Astrocyte (in vitro differentiated cells and primary cell): ENCODE measurements around the gene PDSS2. TPM values are rescaled to one million over a fixed set of nuclear protein-coding genes. Genes with fewer than 3 reads are reported as not detected.
"Not testable (repeated sequence)": the region's sequence is repeated elsewhere in the genome, so short reads cannot be mapped to it uniquely, and the experiment has no call there.

Source experiments
- DNase-seq: peaks from one replicate; pipeline ENCODE4 v3.0.0-alpha.2; 2010; ENCODE audit warnings: low read depth
- FAIRE-seq: peaks from 2 replicates; lab custom pipeline; 2011; peaks lifted over from hg19 to GRCh38; lab: Jason Lieb, UNC
- H2AFZ ChIP-seq: 2 replicates; pipeline ENCODE4 v1.6.0; 2012; ENCODE audit warnings: low read depth, low read length, inconsistent platforms
- H3K27ac ChIP-seq: 2 replicates; pipeline ENCODE4 v1.5.1; 2011; ENCODE audit warnings: low read depth, low read length, inconsistent platforms
- H3K27me3 ChIP-seq: 2 replicates; pipeline ENCODE4 v1.6.0; 2011; ENCODE audit warnings: low read length, inconsistent platforms; ENCODE audit not compliant: insufficient read depth
- H3K36me3 ChIP-seq: 2 replicates; pipeline ENCODE4 v1.5.1; 2011; ENCODE audit warnings: low read length, inconsistent platforms; ENCODE audit not compliant: insufficient read depth
- H3K4me1 ChIP-seq: 2 replicates; pipeline ENCODE4 v1.5.1; 2011; ENCODE audit warnings: low read length, inconsistent platforms; ENCODE audit not compliant: insufficient read depth
- H3K4me2 ChIP-seq: 2 replicates; pipeline ENCODE4 v1.6.0; 2012; ENCODE audit warnings: low read length, inconsistent platforms
- H3K4me3 ChIP-seq: 2 replicates; pipeline ENCODE4 v1.5.1; 2011; ENCODE audit warnings: low read depth, mild to moderate bottlenecking, low read length, inconsistent platforms; ENCODE audit not compliant: insufficient read depth
- H3K79me2 ChIP-seq: 2 replicates; pipeline ENCODE4 v1.6.0; 2012; ENCODE audit warnings: mild to moderate bottlenecking, low read length, inconsistent platforms; ENCODE audit not compliant: insufficient read depth
- H3K9ac ChIP-seq: 2 replicates; pipeline ENCODE4 v1.6.0; 2012; ENCODE audit warnings: mild to moderate bottlenecking, low read length, inconsistent platforms
- H3K9me3 ChIP-seq: 2 replicates; pipeline ENCODE4 v1.5.1; 2012; ENCODE audit warnings: low read depth, mild to moderate bottlenecking, low read length, inconsistent platforms; ENCODE audit not compliant: insufficient read depth
- H4K20me1 ChIP-seq: 2 replicates; pipeline ENCODE4 v1.6.0; 2012; ENCODE audit warnings: low read length, inconsistent platforms; ENCODE audit not compliant: insufficient read depth
- H3K27ac Mint-ChIP-seq: one replicate; pipeline ENCODE4 v1.8.0; 2021; ENCODE audit warnings: mild to moderate bottlenecking, mixed read lengths; ENCODE audit not compliant: unreplicated experiment
- H3K27me3 Mint-ChIP-seq: one replicate; pipeline ENCODE4 v1.8.0; 2021; ENCODE audit warnings: low read depth, mixed read lengths; ENCODE audit not compliant: unreplicated experiment
- H3K36me3 Mint-ChIP-seq: one replicate; pipeline ENCODE4 v1.8.0; 2021; ENCODE audit warnings: low read depth, mixed read lengths; ENCODE audit not compliant: unreplicated experiment
- H3K4me1 Mint-ChIP-seq: one replicate; pipeline ENCODE4 v1.8.0; 2021; ENCODE audit warnings: low read depth, mixed read lengths; ENCODE audit not compliant: unreplicated experiment
- H3K4me3 Mint-ChIP-seq: one replicate; pipeline ENCODE4 v1.8.0; 2021; ENCODE audit warnings: mild to moderate bottlenecking, moderate library complexity, mixed read lengths; ENCODE audit not compliant: unreplicated experiment
- H3K9me3 Mint-ChIP-seq: one replicate; pipeline ENCODE4 v1.8.0; 2021; ENCODE audit warnings: mild to moderate bottlenecking, mixed read lengths; ENCODE audit not compliant: unreplicated experiment
- CTCF ChIP-seq: IDR thresholded peaks from 2 replicates; pipeline ENCODE4 v1.5.1; 2011; ENCODE audit warnings: low read depth, mild to moderate bottlenecking, inconsistent platforms, low read length, moderate library complexity; ENCODE audit not compliant: insufficient read depth
- EZH2 ChIP-seq: IDR thresholded peaks from 2 replicates; pipeline ENCODE4 v1.6.1; 2012; ENCODE audit warnings: mild to moderate bottlenecking, low read length, inconsistent platforms; ENCODE audit not compliant: insufficient read depth
- total RNA-seq: library from RNA; stranded (reverse); gene quantifications from 2 replicates; pipeline ENCODE4 v1.2.1, GENCODE V29; 2021

Gene PDSS2
- total RNA-seq, 1 donor from 2014 or later: 7.7 TPM

GRCh38 chr6:107144014-107144413, 315.4 kb downstream of the PDSS2 start:
- no peak for FAIRE-seq
- no peaks in the 10 kb centered on the region for H3K27me3 ChIP-seq

GRCh38 chr6:107140581-107140980, 318.8 kb downstream of the PDSS2 start:
- DNase-seq: no peak
- Histone ChIP-seq H3K27me3 (no peaks in the 10 kb centered on the region), H3K9ac (no peak overlapping the region), H2AFZ (no peak overlapping the region), H3K36me3 (no peaks in the 10 kb centered on the region), H3K4me1 (no peaks in the 10 kb centered on the region), H3K79me2 (no peaks in the 10 kb centered on the region), H3K4me2 (no peak overlapping the region), H3K9me3 (no peaks in the 10 kb centered on the region), H4K20me1 (no peaks in the 10 kb centered on the region), H3K27ac (no peak overlapping the region), H3K4me3 (no peak overlapping the region)
- no peaks in the 10 kb centered on the region for H3K9me3 Mint-ChIP-seq
- H3K27ac Mint-ChIP-seq: no peak overlapping the region
- H3K36me3 Mint-ChIP-seq: no peaks in the 10 kb centered on the region
- H3K4me1 Mint-ChIP-seq: no peaks in the 10 kb centered on the region
- TF ChIP-seq EZH2 (no peak), CTCF (no peak)
- H3K4me3 Mint-ChIP-seq: no peak overlapping the region
- no peaks in the 10 kb centered on the region for H3K27me3 Mint-ChIP-seq
- no peak for FAIRE-seq

More at GRCh38 chr6:107144014-107144413, 315.4 kb downstream of the PDSS2 start:
- DNase-seq: no peak
- Mint-ChIP-seq H3K4me3 (no peak overlapping the region), H3K27ac (no peak overlapping the region), H3K27me3 (no peaks in the 10 kb centered on the region), H3K4me1 (no peaks in the 10 kb centered on the region), H3K9me3 (no peaks in the 10 kb centered on the region), H3K36me3 (no peaks in the 10 kb centered on the region)
- TF ChIP-seq EZH2: no peak
- TF ChIP-seq CTCF: no peak
- H3K79me2 ChIP-seq: no peaks in the 10 kb centered on the region
- no peak overlapping the region for H3K9ac ChIP-seq
- H3K4me1 ChIP-seq: no peaks in the 10 kb centered on the region
- no peaks in the 10 kb centered on the region for H3K36me3 ChIP-seq
- H3K9me3 ChIP-seq: no peaks in the 10 kb centered on the region
- no peak overlapping the region for H3K27ac ChIP-seq
- no peak overlapping the region for H3K4me3 ChIP-seq
- no peak overlapping the region for H2AFZ ChIP-seq
- no peaks in the 10 kb centered on the region for H4K20me1 ChIP-seq
- no peak overlapping the region for H3K4me2 ChIP-seq

- FAIRE-seq, H3K27ac ChIP-seq, H3K9me3 Mint-ChIP-seq, H3K27me3 ChIP-seq, H3K4me3 ChIP-seq, H3K9me3 ChIP-seq, H3K4me1 Mint-ChIP-seq, H3K4me1 ChIP-seq, H3K79me2 ChIP-seq, H2AFZ ChIP-seq, DNase-seq, H4K20me1 ChIP-seq, H3K4me3 Mint-ChIP-seq, H3K36me3 Mint-ChIP-seq, H3K27ac Mint-ChIP-seq, H3K36me3 ChIP-seq, H3K4me2 ChIP-seq, H3K27me3 Mint-ChIP-seq, H3K9ac ChIP-seq: not testable (repeated sequence)
Observed at GRCh38 chr6:107136324-107136723, 323.0 kb downstream of the PDSS2 start.

- H3K36me3 Mint-ChIP-seq, H3K27me3 ChIP-seq, H3K9me3 ChIP-seq, FAIRE-seq, H3K9ac ChIP-seq, H2AFZ ChIP-seq, H3K4me2 ChIP-seq, H3K9me3 Mint-ChIP-seq, H3K27ac ChIP-seq, H3K27me3 Mint-ChIP-seq, DNase-seq, H4K20me1 ChIP-seq, H3K4me3 Mint-ChIP-seq, H3K27ac Mint-ChIP-seq, H3K36me3 ChIP-seq, H3K4me1 Mint-ChIP-seq, H3K79me2 ChIP-seq, H3K4me3 ChIP-seq, H3K4me1 ChIP-seq: not testable (repeated sequence)
Observed at GRCh38 chr6:107135048-107135680, 324.2 kb downstream of the PDSS2 start.
